B cell (primary cell): ENCODE measurements around the gene MUC4. TPM values are rescaled to one million over a fixed set of nuclear protein-coding genes. Genes with fewer than 3 reads are reported as not detected.

ENCODE experiments used
- ATAC-seq: fragments of 200-7000 bp; cut with Tn5 transposase; one replicate; pipeline ENCODE4 v1.10.0; 2021; ENCODE audit warnings: low read depth, mild to moderate bottlenecking, moderate number of reproducible peaks, moderate library complexity
- CTCF ChIA-PET: fragments of 350-600 bp; sonication (Branson Sonifier 250); formaldehyde crosslinking; loops from one replicate; lab custom pipeline; 2021; ENCODE audit warnings: antibody characterized with exemption, inconsistent platforms; lab: Charles Lee
- POLR2A ChIA-PET: fragments of 350-600 bp; sonication (Branson Sonifier 250); formaldehyde crosslinking; loops from one replicate; lab custom pipeline; 2021; ENCODE audit warnings: antibody characterized with exemption; lab: Charles Lee
- DNase-seq: peaks from one replicate; pipeline ENCODE4 v3.0.0; 2013
- H2AFZ ChIP-seq: 2 replicates; pipeline ENCODE4 v1.6.1; 2012; ENCODE audit warnings: mild to moderate bottlenecking, low read depth, low read length; ENCODE audit not compliant: insufficient read depth, poor library complexity, severe bottlenecking
- H3K27ac ChIP-seq, 2 donors: 1 replicate in 1 of 2; 2 replicates in 1 of 2; pipeline ENCODE4 v1.5.1; 2012 to 2013; ENCODE audit warnings: low read length in 2 of 2, mild to moderate bottlenecking in 2 of 2, moderate library complexity in 1 of 2
- H3K27me3 ChIP-seq, 4 experiments: fragments of 200-600 bp in 1 of 4; sonication (generic) in 1 of 4; replicated peaks in 1 of 4; 1 replicate in 2 of 4; 2 replicates in 2 of 4; pipeline versions ENCODE4 v1.6.1 to v1.7.0; 2013 to 2016; ENCODE audit warnings: low read length in 3 of 4, mild to moderate bottlenecking in 2 of 4, mixed read lengths in 1 of 4, moderate library complexity in 1 of 4; ENCODE audit not compliant: insufficient read depth in 4 of 4, control insufficient read depth in 3 of 4; ENCODE audit errors: control extremely low read depth in 1 of 4
- H3K36me3 ChIP-seq, 2 experiments: replicated peaks in 1 of 2; 1 replicate in 1 of 2; 2 replicates in 1 of 2; pipeline versions ENCODE4 v1.6.1 to v1.7.1; 2013; ENCODE audit warnings: low read length in 1 of 2; ENCODE audit not compliant: insufficient read depth in 2 of 2, control insufficient read depth in 1 of 2; ENCODE audit errors: control extremely low read depth in 1 of 2, extremely low read depth in 1 of 2
- H3K4me1 ChIP-seq, 2 donors: fragments of 200-600 bp in 1 of 2; sonication (generic) in 1 of 2; 1 replicate in 1 of 2; 2 replicates in 1 of 2; pipeline versions ENCODE4 v1.5.1 to v1.6.1; 2013 to 2017; ENCODE audit warnings: low read length in 2 of 2; ENCODE audit not compliant: control insufficient read depth in 2 of 2, insufficient read depth in 2 of 2
- H3K4me2 ChIP-seq: replicated peaks from 2 replicates; pipeline ENCODE3; 2012; ENCODE audit warnings: mild to moderate bottlenecking, low read depth, low read length; ENCODE audit not compliant: poor library complexity, severe bottlenecking
- H3K4me3 ChIP-seq, 5 experiments: fragments of 200-600 bp in 1 of 5; sonication (generic) in 1 of 5; 1 replicate in 3 of 5; 2 replicates in 2 of 5; pipeline versions ENCODE4 v1.5.1 to v1.7.0; 2011 to 2016; ENCODE audit warnings: low read length in 4 of 5, mild to moderate bottlenecking in 4 of 5, low read depth in 2 of 5, control low read depth in 1 of 5, moderate library complexity in 1 of 5; ENCODE audit not compliant: insufficient read depth in 1 of 5; ENCODE audit errors: control extremely low read depth in 1 of 5, extremely low read depth in 1 of 5
- H3K79me2 ChIP-seq: fragments of 200-600 bp; sonication (generic); one replicate; pipeline ENCODE4 v1.6.0; 2016; ENCODE audit warnings: low read length; ENCODE audit not compliant: control insufficient read depth, insufficient read depth
- H3K9ac ChIP-seq: fragments of 200-600 bp; sonication (generic); 2 replicates; pipeline ENCODE4 v1.6.1; 2017; ENCODE audit warnings: mild to moderate bottlenecking, low read length, moderate library complexity
- H3K9me3 ChIP-seq, 3 donors: one replicate each; pipeline versions ENCODE4 v1.6.1 to v1.7.1; 2013; ENCODE audit warnings: low read length in 2 of 3; ENCODE audit not compliant: control insufficient read depth in 2 of 3, insufficient read depth in 1 of 3; ENCODE audit errors: control extremely low read depth in 1 of 3
- H4K20me1 ChIP-seq: 2 replicates; pipeline ENCODE4 v1.6.0; 2012; ENCODE audit warnings: mild to moderate bottlenecking, low read length; ENCODE audit not compliant: insufficient read depth, control insufficient read depth, poor library complexity, severe bottlenecking
- H3K27ac Mint-ChIP-seq: one replicate; pipeline ENCODE4 v1.8.0; 2021; ENCODE audit warnings: mixed read lengths
- H3K27me3 Mint-ChIP-seq: one replicate; pipeline ENCODE4 v1.8.0; 2021; ENCODE audit warnings: mixed read lengths
- H3K4me1 Mint-ChIP-seq: one replicate; pipeline ENCODE4 v1.8.0; 2021; ENCODE audit warnings: mixed read lengths
- H3K4me3 Mint-ChIP-seq: one replicate; pipeline ENCODE4 v1.8.0; 2021; ENCODE audit warnings: mixed read lengths
- H3K9me3 Mint-ChIP-seq: one replicate; pipeline ENCODE4 v1.8.0; 2022; ENCODE audit warnings: mixed read lengths; ENCODE audit not compliant: insufficient read depth
- EZH2 ChIP-seq: IDR thresholded peaks from 2 replicates; pipeline ENCODE4 v1.6.1; 2012; ENCODE audit warnings: borderline replicate concordance, low read depth, mild to moderate bottlenecking, moderate library complexity, low read length; ENCODE audit not compliant: insufficient read depth, poor library complexity, severe bottlenecking
- WGBS: methylation state at CpG from one replicate; pipeline ENCODE4 v1.1.5; 2013; ENCODE audit warnings: missing lambda C conversion rate; ENCODE audit not compliant: insufficient coverage; 5-methylcytosine and 5-hydroxymethylcytosine counted together
- intact Hi-C: fragments of 100-400 bp; cut with micrococcal nuclease; formaldehyde crosslinking; loops from one replicate; pipeline ENCODE4 v1.10.0; 2022
- polyA plus RNA-seq: library from polyadenylated mRNA; depleted of rRNA; stranded (reverse); fragments of >200 nt; gene quantifications from 2 replicates; pipeline ENCODE4 v1.2.3, GENCODE V29; 2012
- total RNA-seq, 2 donors: library from RNA; stranded (reverse); fragments of 120-200 nt in 1 of 2; gene quantifications; 1 replicate in 1 of 2; 2 replicates in 1 of 2; pipeline versions ENCODE4 v1.2.3 to v1.2.4, GENCODE V29; 2013 to 2022
- TF ChIP-seq, protein P1 (sequence below): fragments of 200-600 bp; IDR thresholded peaks from one replicate; pipeline ENCODE4 v1.8.0; 2022; ENCODE audit warnings: antibody characterized with exemption, mild to moderate bottlenecking

Gene MUC4
- total and polyA plus RNA-seq, 2 donors (not counting 1 experiment from before 2014, with no cell fraction given) = 0.22 to 1.2 TPM

DNA sequence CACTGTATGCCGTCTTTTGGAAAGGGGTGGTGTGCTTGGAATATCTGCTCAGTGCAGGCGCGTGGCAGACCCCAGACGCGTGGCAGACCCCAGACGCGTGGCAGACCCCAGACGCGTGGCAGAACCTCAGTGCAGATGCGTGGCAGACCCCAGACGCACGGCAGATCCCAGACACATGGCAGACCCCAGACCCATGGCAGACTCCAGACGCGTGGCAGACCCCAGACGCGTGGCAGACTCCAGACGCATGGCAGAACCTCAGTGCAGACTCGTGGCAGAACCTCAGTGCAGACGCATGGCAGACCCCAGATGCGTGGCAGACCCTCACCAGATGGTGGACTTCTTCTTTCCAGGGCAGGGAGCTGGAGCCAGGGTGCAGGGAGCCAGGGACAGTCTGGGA lies 637 bp upstream of the MUC4 start:
- H3K9me3 ChIP-seq = peaks cover 0 to 2% (median 0%) of the 10 kb centered on the region in 3 donors
- H3K27ac ChIP-seq = no peak overlapping the region
- no peaks in the 10 kb centered on the region for H4K20me1 ChIP-seq
- ChIA-PET POLR2A (no interaction called here), CTCF (no interaction called here)
- no peak overlapping the region for H2AFZ ChIP-seq
- WGBS = 88% methylated on average over 20 of the region's 20 CpGs
- H3K4me1 ChIP-seq = peaks cover 0 to 8% of the 10 kb centered on the region in 2 donors
- H3K9ac ChIP-seq = no peak overlapping the region
- no peaks in the 10 kb centered on the region for H3K79me2 ChIP-seq
- H3K4me3 Mint-ChIP-seq = no peak overlapping the region
- peaks cover 3% of the 10 kb centered on the region for H3K4me1 Mint-ChIP-seq
- no peak overlapping the region for H3K4me2 ChIP-seq
- no peak overlapping the region for H3K4me3 ChIP-seq
- no peak for DNase-seq
- no peaks in the 10 kb centered on the region for H3K36me3 ChIP-seq
- TF ChIP-seq EZH2 = no peak
- TF ChIP-seq, protein P1, sequence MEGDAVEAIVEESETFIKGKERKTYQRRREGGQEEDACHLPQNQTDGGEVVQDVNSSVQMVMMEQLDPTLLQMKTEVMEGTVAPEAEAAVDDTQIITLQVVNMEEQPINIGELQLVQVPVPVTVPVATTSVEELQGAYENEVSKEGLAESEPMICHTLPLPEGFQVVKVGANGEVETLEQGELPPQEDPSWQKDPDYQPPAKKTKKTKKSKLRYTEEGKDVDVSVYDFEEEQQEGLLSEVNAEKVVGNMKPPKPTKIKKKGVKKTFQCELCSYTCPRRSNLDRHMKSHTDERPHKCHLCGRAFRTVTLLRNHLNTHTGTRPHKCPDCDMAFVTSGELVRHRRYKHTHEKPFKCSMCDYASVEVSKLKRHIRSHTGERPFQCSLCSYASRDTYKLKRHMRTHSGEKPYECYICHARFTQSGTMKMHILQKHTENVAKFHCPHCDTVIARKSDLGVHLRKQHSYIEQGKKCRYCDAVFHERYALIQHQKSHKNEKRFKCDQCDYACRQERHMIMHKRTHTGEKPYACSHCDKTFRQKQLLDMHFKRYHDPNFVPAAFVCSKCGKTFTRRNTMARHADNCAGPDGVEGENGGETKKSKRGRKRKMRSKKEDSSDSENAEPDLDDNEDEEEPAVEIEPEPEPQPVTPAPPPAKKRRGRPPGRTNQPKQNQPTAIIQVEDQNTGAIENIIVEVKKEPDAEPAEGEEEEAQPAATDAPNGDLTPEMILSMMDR = no peak
- no peaks in the 10 kb centered on the region for H3K9me3 Mint-ChIP-seq
- H3K27ac Mint-ChIP-seq = no peak overlapping the region
- H3K27me3 Mint-ChIP-seq = peaks cover 24% of the 10 kb centered on the region
- no peak for ATAC-seq
- no peaks in the 10 kb centered on the region for H3K27me3 ChIP-seq
- intact Hi-C loops = no loop called here

DNA sequence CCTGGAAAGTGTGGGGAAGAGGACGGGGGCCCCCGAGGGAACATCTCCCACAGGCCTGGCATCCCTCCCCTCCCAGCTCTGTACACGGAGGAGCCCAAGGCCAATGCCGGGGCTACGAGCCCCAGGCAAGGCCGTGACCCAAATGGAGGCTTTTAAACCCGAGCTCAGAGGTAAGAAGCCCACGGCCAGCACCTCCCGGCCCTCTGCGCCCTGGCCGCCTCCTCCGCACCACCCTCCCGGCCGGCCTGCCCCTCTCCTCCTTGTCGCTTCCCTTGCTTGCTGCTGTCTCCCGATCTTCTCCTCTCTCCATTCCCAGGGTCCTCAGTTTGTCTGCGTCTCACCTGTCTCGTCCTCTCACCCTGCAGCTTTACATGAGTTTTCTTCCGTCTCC lies 1.3 kb downstream of the MUC4 start:
- Mint-ChIP-seq H3K4me3 (no peak overlapping the region), H3K27ac (no peak overlapping the region), H3K27me3 (peaks cover 35% of the 10 kb centered on the region), H3K4me1 (peaks cover 9% of the 10 kb centered on the region), H3K9me3 (no peaks in the 10 kb centered on the region)
- Histone ChIP-seq H3K9ac (no peak overlapping the region), H4K20me1 (no peaks in the 10 kb centered on the region), H3K9me3 (peaks cover 0 to 2% (median 0%) of the 10 kb centered on the region in 3 donors), H3K36me3 (no peaks in the 10 kb centered on the region), H2AFZ (no peak overlapping the region), H3K27me3 (no peaks in the 10 kb centered on the region), H3K79me2 (no peaks in the 10 kb centered on the region), H3K27ac (no peak overlapping the region), H3K4me2 (no peak overlapping the region), H3K4me1 (peaks cover 0 to 8% of the 10 kb centered on the region in 2 donors), H3K4me3 (no peak overlapping the region)
- ATAC-seq = no peak
- no peak for DNase-seq
- TF ChIP-seq, protein P1 = no peak
- no peak for TF ChIP-seq EZH2
- CTCF ChIA-PET = no interaction called here
- 93% methylated on average over 19 of the region's 19 CpGs for WGBS
- intact Hi-C loops = no loop called here
- POLR2A ChIA-PET = no interaction called here
